CD4-positive, alpha-beta T cell treated with Interleukin-1 beta for 1 hour (primary cell): ENCODE data around the gene GOLGA8G.
"Not testable (repeated sequence)": the region's sequence is repeated elsewhere in the genome, so short reads cannot be mapped to it uniquely, and the experiment has no call there.

Experiments used
- DNase-seq, 2 donors: peaks; one replicate each; pipeline ENCODE4 v3.0.0-alpha.2; 2020 to 2022

GOLGA8G gene, protein sequence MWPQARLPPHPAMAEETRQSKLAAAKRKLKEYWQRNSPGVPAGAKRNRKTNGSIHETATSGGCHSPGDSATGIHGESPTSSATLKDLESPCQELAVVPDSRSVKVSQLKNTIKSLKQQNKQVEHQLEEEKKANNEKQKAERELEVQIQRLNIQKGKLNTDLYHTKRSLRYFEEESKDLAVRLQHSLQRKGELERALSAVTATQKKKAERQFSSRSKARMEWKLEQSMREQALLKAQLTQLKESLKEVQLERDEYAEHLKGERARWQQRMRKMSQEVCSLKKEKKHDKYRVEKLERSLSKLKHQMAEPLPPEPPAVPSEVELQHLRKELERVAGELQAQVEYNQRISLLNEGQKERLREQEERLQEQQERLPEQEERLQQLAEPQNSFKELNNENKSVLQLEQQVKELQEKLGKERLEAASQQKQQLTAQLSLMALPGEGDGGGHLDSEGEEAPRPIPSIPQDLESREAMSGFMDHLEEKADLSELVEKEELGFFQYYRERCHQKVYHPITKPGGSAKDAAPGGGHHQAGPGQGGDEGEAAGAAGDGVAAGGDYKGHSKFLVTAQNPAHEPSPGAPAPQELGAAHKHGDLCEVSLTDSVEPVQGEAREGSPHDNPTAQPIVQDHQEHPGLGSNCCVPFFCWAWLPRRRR

DNA sequence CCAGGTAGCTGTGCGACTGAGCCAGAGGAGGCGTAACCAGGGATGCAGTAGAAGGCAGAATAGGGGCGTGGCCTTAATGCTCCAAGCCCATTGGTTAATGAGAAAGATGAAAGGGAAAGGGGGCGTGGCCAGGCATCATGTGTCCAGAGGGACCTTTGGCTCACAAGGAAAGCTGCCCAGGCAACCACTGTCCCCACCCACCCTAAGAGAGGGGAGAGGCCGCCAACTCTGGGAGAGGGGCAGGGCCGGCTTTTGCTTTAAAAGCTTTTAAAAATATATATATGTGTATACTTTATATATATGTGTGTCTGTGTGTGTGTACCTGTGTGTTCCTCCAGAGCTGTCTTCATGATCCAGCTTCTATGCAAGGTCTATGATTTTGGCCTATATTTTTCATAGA is at the start of gene GOLGA8G:
GOLGA8G (minus strand) TSS at position 18 of the 400 bp plus-strand sequence. CDS start 62 bp downstream, outside the sequence.
- not testable (repeated sequence) for DNase-seq

DNA sequence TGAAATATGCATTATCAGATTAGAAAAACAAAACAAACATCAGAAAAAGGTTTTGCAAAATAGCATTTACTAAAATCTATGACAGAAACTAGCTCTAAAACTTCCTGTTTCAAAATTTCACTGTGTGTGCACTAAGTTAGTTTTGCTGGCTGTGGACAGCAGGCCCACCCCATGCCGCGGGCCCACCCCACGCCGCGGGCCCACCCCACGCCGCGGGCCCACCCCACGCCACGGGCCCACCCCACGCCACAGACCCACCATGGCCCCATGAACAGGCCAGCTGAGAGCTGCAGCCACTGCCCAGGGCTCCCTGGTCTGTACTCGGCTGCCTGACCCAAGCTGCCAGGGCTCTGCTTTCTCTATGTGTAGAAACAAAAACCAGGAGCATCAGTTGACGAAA is 40.6 kb upstream of the GOLGA8G start:
- DNase-seq, result not testable (repeated sequence)

GRCh38 chr15:28553268-28553667 is 20.5 kb upstream of the GOLGA8G start, which contains the start of gene GOLGA6L25:
Gene GOLGA6L25 (plus strand): TSS chr15:28553568. CDS start chr15:28553629, 61 bp downstream.
- not testable (repeated sequence) for DNase-seq

- not testable (repeated sequence) for DNase-seq
These were observed 17.6 kb downstream of the GOLGA8G start for GRCh38 chr15:28515208-28515607.

DNA sequence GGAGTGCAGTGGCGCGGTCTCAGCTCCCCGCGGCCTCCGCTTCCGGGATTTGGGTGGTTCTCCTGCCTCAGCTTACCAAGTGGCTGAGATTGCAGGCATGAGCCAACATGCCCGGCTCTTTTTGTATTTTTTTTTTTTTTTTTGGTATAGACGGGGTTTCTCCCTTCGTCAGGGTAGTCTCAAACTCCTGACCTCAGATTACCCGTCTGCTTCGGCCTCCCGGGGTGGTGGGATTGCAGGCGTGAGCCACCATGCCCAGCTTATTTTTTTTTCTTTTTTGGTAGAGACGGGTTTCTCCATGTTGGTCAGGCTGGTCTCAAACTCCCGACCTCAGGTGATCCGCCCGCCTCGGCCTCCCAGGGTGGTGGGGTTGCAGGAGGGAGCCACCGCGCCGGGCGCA is 18.6 kb downstream of the GOLGA8G start:
- DNase-seq, result not testable (repeated sequence)

DNA sequence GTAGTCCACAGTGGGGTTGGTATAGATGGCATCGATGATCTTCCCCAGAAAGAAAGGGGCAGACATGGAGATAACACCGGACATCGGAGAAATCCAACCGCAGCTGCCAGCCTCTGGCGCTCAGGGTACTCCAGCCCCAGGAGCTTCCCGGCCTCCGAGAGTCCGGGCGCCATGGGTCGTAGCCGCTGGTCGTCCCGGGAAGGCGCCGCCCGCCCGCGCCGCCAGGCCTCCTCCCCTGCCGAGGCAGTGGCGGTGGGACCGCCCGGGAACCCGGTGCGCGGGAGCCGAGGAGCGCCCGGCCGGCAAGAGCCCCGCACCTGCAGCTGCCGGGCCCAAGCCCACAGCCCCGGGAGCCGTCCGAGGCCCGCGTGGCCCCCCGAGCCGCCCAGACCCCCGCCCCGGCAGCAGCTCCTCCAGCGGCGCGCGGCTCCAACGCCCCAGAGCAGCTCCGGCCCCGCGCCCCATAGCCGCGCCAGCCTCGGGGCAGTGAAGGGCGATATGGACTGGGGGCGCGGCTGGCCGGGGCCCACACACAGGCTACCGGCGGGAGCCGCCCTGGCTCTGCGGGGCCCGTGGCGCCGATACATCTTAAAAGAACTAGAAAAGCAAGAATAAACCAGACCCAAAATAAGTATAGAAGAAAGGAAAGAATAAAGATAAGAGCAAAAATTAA is 24.4 kb downstream of the GOLGA8G start:
- DNase-seq, result not testable (repeated sequence)

GRCh38 chr15:28481340-28481739 is 51.4 kb downstream of the GOLGA8G start:
- DNase-seq, result not testable (repeated sequence)
